ENCODE measurements around the gene KLF15.

The KLF15 gene

DNA sequence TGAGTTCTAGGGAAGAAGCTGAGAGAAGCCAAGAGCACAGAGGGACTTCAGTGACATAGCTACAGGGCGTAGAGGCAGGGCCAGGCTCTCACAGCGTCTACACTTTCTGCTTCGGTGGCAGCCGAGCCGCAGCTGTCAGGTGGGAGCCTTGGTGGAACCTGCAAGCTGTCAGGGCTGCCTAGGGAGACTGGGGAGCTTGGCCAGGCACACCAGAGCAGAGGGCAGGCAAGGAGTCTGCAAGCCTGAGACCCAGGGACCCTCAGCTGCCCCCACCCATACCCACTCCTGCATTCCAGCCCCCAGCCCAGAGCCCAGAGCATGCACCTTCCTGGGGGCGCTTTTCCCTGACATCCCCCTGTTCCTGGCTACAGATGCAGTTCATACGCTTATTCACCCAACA, 13.4 kb upstream of the KLF15 start:
- H3K9me3 ChIP-seq (ENCODE audit: control insufficient read depth, insufficient read depth, low read length) = no peaks in the 10 kb centered on the region
- H3K27ac ChIP-seq (ENCODE audit: low read depth, low read length) = no peak overlapping the region
- no peaks in the 10 kb centered on the region for H3K27me3 ChIP-seq (ENCODE audit: control insufficient read depth, insufficient read depth, low read length)
- H3K4me3 ChIP-seq (ENCODE audit: low read depth, low read length) = no peak overlapping the region
- H3K4me1 ChIP-seq (ENCODE audit: control insufficient read depth, insufficient read depth, low read length) = no peaks in the 10 kb centered on the region
- no peak overlapping the region for H3K9ac ChIP-seq (ENCODE audit: low read depth, low read length)
- no peaks in the 10 kb centered on the region for H3K36me3 ChIP-seq (ENCODE audit: control insufficient read depth, insufficient read depth, low read length)

DNA sequence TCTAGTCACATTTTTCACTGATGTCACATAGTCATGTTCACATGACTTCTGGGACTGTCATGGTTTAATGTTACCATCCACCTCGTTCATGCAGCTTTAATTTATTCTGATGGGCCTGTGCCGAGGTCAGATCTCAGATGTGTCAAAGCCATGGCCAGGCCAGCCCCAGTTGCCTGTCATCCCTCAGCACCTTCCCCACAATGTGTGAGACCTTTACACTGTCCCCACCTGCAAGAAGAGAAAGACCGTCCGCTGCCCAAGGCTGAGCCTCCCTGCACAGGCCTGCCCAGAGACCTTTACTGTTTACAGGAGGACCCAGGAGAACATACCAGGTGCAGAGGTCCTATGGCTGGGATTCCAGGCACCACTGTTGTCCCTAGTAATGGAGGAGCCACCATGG, 12.8 kb upstream of the KLF15 start:
- no peak overlapping the region for H3K9ac ChIP-seq (ENCODE audit: low read depth, low read length)
- H3K27ac ChIP-seq (ENCODE audit: low read depth, low read length) = no peak overlapping the region
- H3K36me3 ChIP-seq (ENCODE audit: control insufficient read depth, insufficient read depth, low read length) = no peaks in the 10 kb centered on the region
- no peaks in the 10 kb centered on the region for H3K27me3 ChIP-seq (ENCODE audit: control insufficient read depth, insufficient read depth, low read length)
- no peak overlapping the region for H3K4me3 ChIP-seq (ENCODE audit: low read depth, low read length)
- no peaks in the 10 kb centered on the region for H3K4me1 ChIP-seq (ENCODE audit: control insufficient read depth, insufficient read depth, low read length)
- no peaks in the 10 kb centered on the region for H3K9me3 ChIP-seq (ENCODE audit: control insufficient read depth, insufficient read depth, low read length)

DNA sequence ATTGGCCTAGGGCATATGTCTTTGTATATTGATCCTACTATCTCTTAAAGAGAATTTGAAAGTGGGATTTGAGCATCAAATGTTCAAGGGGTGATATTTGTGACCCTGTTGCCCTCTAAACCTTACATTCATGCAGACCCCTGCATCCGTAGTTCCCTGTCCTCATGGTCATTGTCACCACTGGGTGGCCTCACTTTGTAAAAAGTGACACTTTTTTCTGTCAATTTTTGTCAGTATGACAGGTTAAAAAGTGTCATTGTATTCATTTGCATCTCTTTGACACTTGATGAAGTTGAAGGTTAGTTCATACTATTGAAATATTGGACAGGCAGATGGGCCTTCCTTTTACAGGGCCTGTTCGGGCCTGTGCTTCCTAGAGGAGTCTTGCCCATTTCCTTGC, 12.3 kb upstream of the KLF15 start:
- H3K9me3 ChIP-seq (ENCODE audit: control insufficient read depth, insufficient read depth, low read length) = no peaks in the 10 kb centered on the region
- H3K36me3 ChIP-seq (ENCODE audit: control insufficient read depth, insufficient read depth, low read length) = no peaks in the 10 kb centered on the region
- H3K27ac ChIP-seq (ENCODE audit: low read depth, low read length) = no peak overlapping the region
- H3K27me3 ChIP-seq (ENCODE audit: control insufficient read depth, insufficient read depth, low read length) = no peaks in the 10 kb centered on the region
- no peak overlapping the region for H3K4me3 ChIP-seq (ENCODE audit: low read depth, low read length)
- H3K9ac ChIP-seq (ENCODE audit: low read depth, low read length) = no peak overlapping the region
- H3K4me1 ChIP-seq (ENCODE audit: control insufficient read depth, insufficient read depth, low read length) = peaks cover 2% of the 10 kb centered on the region; the same call in 1 of the 2 replicates

- H3K9ac ChIP-seq (ENCODE audit: low read depth, low read length) = no peak overlapping the region
- peaks cover 12% of the 10 kb centered on the region for H3K4me1 ChIP-seq (ENCODE audit: control insufficient read depth, insufficient read depth, low read length)
- H3K36me3 ChIP-seq (ENCODE audit: control insufficient read depth, insufficient read depth, low read length) = no peaks in the 10 kb centered on the region
- no peaks in the 10 kb centered on the region for H3K27me3 ChIP-seq (ENCODE audit: control insufficient read depth, insufficient read depth, low read length)
- no peak overlapping the region for H3K27ac ChIP-seq (ENCODE audit: low read depth, low read length)
- H3K4me3 ChIP-seq (ENCODE audit: low read depth, low read length) = no peak overlapping the region
- no peaks in the 10 kb centered on the region for H3K9me3 ChIP-seq (ENCODE audit: control insufficient read depth, insufficient read depth, low read length)
Observed at GRCh38 chr3:126367316-126367805, 10.2 kb upstream of the KLF15 start.

GRCh38 chr3:126365351-126366277, 8.4 kb upstream of the KLF15 start:
- Histone ChIP-seq H3K27ac (ENCODE audit: low read depth, low read length) (no peak overlapping the region), H3K36me3 (ENCODE audit: control insufficient read depth, insufficient read depth, low read length) (no peaks in the 10 kb centered on the region), H3K9ac (ENCODE audit: low read depth, low read length) (no peak overlapping the region)

DNA sequence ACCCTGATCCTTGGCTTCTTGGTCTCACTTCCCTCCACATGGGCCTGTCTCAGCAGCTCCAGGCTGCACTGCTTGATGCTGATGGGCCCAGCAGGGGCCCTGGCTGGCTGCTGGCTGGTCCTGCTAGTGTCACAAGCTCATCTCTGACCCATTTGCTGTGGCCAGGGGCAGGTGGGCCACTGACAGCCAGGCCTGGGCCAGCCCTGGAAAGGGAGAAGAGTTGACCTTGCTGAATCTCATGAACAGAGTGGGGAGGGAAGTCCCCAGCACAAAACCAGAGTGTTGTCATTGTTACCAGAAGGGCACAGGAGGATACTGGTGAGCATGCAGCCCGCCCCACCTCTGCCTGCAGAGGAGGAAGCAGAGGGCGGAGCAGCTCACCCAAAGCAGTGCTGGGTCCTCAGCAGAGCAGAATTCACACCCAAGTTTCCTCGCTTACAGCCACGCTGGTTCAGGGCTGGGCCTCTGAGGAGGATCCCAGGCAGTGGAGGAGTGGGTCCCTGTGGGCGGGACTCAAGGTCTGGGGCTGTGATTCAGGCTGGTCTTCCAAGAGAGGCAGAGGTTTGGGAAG, 7.6 kb upstream of the KLF15 start:
- peaks cover 15% of the 10 kb centered on the region for H3K4me1 ChIP-seq (ENCODE audit: control insufficient read depth, insufficient read depth, low read length)
- no peak overlapping the region for H3K4me3 ChIP-seq (ENCODE audit: low read depth, low read length)
- H3K27ac ChIP-seq (ENCODE audit: low read depth, low read length) = no peak overlapping the region
- no peaks in the 10 kb centered on the region for H3K9me3 ChIP-seq (ENCODE audit: control insufficient read depth, insufficient read depth, low read length)
- H3K36me3 ChIP-seq (ENCODE audit: control insufficient read depth, insufficient read depth, low read length) = no peaks in the 10 kb centered on the region
- H3K9ac ChIP-seq (ENCODE audit: low read depth, low read length) = no peak overlapping the region
- peaks cover 9% of the 10 kb centered on the region for H3K27me3 ChIP-seq (ENCODE audit: control insufficient read depth, insufficient read depth, low read length)

More at GRCh38 chr3:126365351-126366277, 8.4 kb upstream of the KLF15 start:
- Histone ChIP-seq H3K27me3 (ENCODE audit: control insufficient read depth, insufficient read depth, low read length) (0 out of 2 replicates have a peak, but pooled peaks cover 4% of the 10 kb centered on the region), H3K9me3 (ENCODE audit: control insufficient read depth, insufficient read depth, low read length) (no peaks in the 10 kb centered on the region), H3K4me1 (ENCODE audit: control insufficient read depth, insufficient read depth, low read length) (peaks cover 15% of the 10 kb centered on the region), H3K4me3 (ENCODE audit: low read depth, low read length) (no peak overlapping the region)

- Histone ChIP-seq H3K36me3 (ENCODE audit: control insufficient read depth, insufficient read depth, low read length) (no peaks in the 10 kb centered on the region), H3K9ac (ENCODE audit: low read depth, low read length) (no peak overlapping the region)
Observed at GRCh38 chr3:126364130-126364695, 7.0 kb upstream of the KLF15 start.

GRCh38 chr3:126361211-126361610, 4.0 kb upstream of the KLF15 start:
- H3K9ac ChIP-seq (ENCODE audit: low read depth, low read length) = no peak overlapping the region
- no peaks in the 10 kb centered on the region for H3K9me3 ChIP-seq (ENCODE audit: control insufficient read depth, insufficient read depth, low read length)
- H3K27me3 ChIP-seq (ENCODE audit: control insufficient read depth, insufficient read depth, low read length) = peaks cover 26% of the 10 kb centered on the region
- H3K4me1 ChIP-seq (ENCODE audit: control insufficient read depth, insufficient read depth, low read length) = peaks cover 22% of the 10 kb centered on the region
- no peak overlapping the region for H3K4me3 ChIP-seq (ENCODE audit: low read depth, low read length)
- no peaks in the 10 kb centered on the region for H3K36me3 ChIP-seq (ENCODE audit: control insufficient read depth, insufficient read depth, low read length)
- no peak overlapping the region for H3K27ac ChIP-seq (ENCODE audit: low read depth, low read length)

More at GRCh38 chr3:126364130-126364695, 7.0 kb upstream of the KLF15 start:
- Histone ChIP-seq H3K4me3 (ENCODE audit: low read depth, low read length) (no peak overlapping the region), H3K27me3 (ENCODE audit: control insufficient read depth, insufficient read depth, low read length) (peaks cover 15% of the 10 kb centered on the region), H3K27ac (ENCODE audit: low read depth, low read length) (no peak overlapping the region), H3K4me1 (ENCODE audit: control insufficient read depth, insufficient read depth, low read length) (peaks cover 15% of the 10 kb centered on the region), H3K9me3 (ENCODE audit: control insufficient read depth, insufficient read depth, low read length) (no peaks in the 10 kb centered on the region)

DNA sequence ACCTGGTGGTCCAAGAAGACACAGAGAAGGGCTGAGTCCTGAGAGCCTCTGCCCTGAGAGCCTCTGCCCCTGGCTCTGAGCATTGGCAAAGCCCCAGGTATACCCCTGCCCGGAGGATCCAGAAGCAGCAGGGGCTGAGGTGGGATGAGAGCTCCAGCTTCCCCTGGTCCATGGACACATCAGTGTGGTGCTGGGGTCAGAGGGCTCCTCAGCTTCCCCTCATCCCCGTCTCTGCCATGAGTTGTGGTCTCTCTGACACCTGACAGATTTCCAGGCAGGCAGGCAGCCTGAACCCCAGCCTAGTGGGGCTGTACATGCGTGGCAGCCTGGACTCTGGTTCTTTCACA, 3.5 kb upstream of the KLF15 start:
- Histone ChIP-seq H3K27ac (ENCODE audit: low read depth, low read length) (no peak overlapping the region), H3K27me3 (ENCODE audit: control insufficient read depth, insufficient read depth, low read length) (peaks cover 26% of the 10 kb centered on the region), H3K9me3 (ENCODE audit: control insufficient read depth, insufficient read depth, low read length) (no peaks in the 10 kb centered on the region), H3K9ac (ENCODE audit: low read depth, low read length) (no peak overlapping the region), H3K36me3 (ENCODE audit: control insufficient read depth, insufficient read depth, low read length) (no peaks in the 10 kb centered on the region), H3K4me1 (ENCODE audit: control insufficient read depth, insufficient read depth, low read length) (peaks cover 23% of the 10 kb centered on the region), H3K4me3 (ENCODE audit: low read depth, low read length) (no peak overlapping the region)

GRCh38 chr3:126360046-126360713, 3.0 kb upstream of the KLF15 start:
- no peak overlapping the region for H3K4me3 ChIP-seq (ENCODE audit: low read depth, low read length)
- peaks cover 26% of the 10 kb centered on the region for H3K27me3 ChIP-seq (ENCODE audit: control insufficient read depth, insufficient read depth, low read length)
- no peak overlapping the region for H3K27ac ChIP-seq (ENCODE audit: low read depth, low read length)
- no peaks in the 10 kb centered on the region for H3K36me3 ChIP-seq (ENCODE audit: control insufficient read depth, insufficient read depth, low read length)
- H3K4me1 ChIP-seq (ENCODE audit: control insufficient read depth, insufficient read depth, low read length) = peaks cover 28% of the 10 kb centered on the region
- H3K9me3 ChIP-seq (ENCODE audit: control insufficient read depth, insufficient read depth, low read length) = no peaks in the 10 kb centered on the region
- no peak overlapping the region for H3K9ac ChIP-seq (ENCODE audit: low read depth, low read length)

Data from HUES48 (cell line).